ENCODE results near the gene ST3GAL4.

The ST3GAL4 gene

DNA sequence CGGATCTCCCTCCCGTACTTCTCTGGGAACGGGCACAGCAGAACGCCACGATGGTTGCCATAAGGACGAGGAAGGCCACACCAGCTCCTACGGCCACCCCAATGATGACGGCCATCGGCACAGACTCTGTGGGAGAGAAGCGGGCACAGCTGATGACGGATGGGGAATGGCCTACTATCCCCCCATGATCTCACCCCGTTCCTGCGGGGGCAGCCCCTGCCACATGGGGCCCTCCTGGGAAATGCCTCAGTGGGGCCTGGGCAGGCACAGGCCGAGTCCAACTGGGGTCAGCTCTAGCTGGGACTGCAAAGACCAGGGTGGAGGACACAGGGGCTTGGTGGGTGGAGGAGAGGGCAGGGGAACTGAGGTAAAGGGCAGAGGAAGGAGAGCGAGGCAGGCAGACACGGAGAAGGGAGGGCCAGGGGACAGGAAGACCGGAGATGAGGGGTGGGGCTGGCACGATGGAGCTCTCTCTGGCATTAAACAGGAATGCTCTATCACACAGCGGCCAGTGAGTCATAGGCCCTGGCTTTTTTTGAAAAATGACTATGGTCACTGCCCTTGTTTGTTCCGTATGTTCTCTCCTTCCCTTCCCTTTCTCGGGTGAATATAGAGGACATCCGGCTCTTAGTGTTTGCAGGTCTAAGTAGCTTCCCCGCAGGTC, 76.0 kb downstream of the ST3GAL4 start:
- DNase-seq, result no peak

DNA sequence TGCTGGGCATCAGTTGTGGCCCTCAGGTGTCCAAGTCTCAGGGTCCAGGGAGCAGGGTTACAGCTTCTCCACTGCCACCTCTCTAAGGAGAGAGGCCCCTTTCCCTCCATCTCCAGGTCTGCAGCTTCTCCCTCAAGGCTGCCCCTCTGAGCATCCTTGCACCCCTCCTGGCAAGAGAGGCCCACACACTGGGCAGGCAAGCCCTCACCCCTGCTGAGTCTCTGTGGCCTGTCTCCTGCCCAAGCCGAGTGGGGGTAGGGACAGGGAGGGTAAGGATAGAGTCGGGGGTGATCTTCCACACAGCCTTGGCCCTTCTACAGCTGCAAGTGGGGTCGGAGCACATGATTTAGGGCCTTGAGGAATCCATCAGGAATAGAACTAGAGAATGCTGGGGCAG, 76.6 kb downstream of the ST3GAL4 start:
- no peak for DNase-seq

- no peak for DNase-seq
Measured at GRCh38 chr11:126432525-126432924, 77.0 kb downstream of the ST3GAL4 start.

- no peak for DNase-seq
Measured at GRCh38 chr11:126433244-126433846, 77.9 kb downstream of the ST3GAL4 start.

DNA sequence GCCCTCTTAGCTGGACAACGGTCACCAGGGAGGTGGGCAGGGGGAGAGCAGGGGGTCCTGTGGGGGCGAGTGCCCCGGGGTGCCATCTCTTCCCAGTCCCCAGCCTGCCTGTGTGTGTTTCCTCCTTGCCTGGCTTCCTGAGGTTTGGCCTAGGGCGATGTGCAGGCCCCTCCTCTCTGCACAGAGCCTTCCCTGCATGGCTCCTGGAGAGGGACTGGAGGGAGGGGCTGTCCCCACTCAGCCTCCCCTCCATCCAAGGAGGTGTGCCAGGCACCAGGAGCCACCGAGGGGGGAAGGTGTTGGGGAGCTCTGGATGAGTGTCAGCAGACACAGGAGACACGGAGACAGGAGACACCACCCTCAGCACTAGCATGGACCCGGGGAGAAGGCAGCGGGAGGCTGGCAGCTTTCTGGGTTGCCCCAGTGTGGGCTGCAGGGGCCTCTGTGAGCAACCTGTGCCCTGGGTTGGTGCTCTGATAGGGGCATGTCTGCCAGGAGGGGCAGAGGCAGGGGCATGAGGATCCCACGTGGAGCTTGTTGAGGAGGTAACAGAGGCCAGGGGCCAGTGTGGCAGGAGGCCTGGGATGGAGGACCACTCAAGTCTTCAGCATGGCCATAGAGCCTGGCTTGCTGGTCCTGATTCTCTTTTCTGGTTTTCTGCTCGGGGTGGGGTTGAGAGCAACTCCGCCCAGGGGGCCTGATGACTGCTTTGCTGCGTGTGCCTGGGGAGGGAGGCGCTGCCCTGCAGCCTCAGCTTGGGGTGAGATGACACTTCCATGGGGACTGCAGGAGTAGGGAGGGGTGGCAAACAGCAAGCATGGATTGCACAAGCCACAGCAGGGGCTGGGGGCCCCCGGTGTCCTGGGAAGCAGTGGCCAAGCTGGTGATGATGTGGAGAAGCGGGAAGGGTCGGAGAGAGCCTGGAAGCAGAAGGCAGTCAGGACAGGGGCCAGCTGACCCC, 78.8 kb downstream of the ST3GAL4 start:
- DNase-seq, result no peak

- DNase-seq, result no peak
Measured at GRCh38 chr11:126434950-126435335, 79.5 kb downstream of the ST3GAL4 start.

DNA sequence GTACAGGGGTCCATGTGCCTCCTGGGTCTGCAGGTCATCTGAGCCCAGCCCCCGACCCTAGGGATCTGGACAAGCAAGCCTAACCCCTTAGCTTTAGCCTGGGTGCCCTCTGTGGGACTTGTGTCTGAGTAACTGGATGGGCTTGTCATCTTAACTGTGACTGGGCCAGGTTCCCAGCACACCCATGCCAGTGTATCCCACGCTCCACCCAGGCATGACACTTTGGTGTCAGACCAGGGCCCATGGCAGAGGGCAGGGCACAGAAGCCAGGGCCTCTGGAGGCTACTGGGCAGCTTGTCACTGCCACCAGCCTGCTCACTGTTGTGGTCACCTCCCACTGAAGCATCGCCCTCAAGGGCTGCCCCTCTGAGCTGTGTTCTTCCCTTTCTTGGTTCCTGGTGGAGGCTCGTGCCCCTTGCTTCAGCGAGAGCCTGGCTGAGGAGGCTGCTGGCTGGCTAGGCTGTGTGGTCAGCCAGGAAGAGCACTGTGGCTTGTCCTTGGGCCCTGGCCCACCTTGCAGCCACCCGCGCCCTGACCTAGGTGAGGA, 80.8 kb downstream of the ST3GAL4 start:
- no peak for DNase-seq

GRCh38 chr11:126437731-126438130, 82.2 kb downstream of the ST3GAL4 start:
- no peak for DNase-seq

DNA sequence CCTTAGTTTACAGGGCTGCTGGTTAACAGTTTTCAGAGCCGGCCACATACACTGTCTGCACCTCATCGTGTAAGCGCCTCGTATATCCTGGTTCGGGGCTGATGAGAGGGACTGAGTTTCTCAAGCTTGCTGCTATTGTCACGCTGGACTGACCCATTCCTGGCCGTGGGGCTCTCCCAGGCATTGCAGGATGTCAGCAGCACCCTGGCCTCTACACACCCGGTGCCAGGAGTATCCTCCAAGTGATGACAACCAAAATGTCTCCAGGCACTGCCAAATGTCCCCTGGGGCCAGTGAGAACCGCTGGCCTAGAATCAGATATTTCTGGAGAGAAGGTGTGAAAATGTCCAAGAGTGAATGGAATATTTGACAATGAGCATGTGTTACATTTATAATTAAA, 82.8 kb downstream of the ST3GAL4 start:
- DNase-seq, result no peak

DNA sequence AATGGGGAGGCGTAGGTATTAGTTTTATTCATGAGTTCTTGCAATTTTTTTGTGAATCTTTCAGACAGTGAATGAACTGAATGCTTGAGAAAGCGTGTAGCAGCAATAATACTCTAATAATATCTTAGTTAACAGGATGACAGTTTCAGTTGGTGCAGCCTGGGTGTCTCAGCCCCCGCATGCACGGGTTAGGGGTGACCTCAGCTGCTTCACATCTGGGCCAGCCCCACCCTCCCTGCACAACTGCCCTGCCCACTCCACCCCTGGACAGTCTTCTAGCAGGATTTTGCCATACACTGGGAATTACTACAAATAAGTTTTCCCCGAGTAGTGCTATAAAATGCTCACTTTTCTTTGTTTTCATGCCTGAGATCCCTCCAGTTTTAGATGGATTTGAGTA, 83.2 kb downstream of the ST3GAL4 start:
- DNase-seq, result no peak

GRCh38 chr11:126440276-126440675, 84.8 kb downstream of the ST3GAL4 start:
- DNase-seq, result no peak

DNA sequence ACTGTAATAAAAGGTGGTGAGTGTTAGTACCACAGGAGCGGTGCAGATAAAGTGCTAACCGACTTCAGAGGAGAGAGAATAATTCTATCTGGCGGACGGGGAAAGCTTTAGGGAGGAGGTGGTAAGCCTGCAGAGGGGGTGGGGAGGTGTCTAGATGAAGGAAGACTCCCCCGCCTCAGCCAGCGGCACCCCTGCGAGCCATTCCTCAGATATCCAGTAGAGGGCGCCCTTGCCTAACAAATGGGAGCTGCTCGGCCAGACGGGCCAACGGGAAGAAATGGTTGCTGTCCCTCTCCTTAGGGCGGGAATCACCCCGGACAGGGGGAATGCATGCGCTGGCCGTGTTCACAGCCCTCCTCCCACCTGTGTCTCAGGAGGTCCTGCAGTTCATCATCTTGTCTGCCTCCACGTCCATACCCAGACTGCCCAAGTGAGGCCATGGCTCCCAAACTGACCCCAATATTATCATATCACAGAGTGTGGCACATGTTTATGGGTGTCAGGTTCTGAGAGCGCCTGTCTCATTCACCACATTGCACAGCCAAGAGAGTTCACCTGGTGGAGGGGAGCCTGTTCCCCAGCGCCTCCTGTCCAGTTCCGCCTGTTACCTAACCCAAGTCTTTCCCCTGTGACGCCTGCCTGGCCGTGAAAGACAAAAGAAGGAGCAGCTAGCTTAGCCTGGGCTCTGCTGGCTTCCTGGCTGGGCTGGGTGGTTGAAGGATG, 85.5 kb downstream of the ST3GAL4 start:
- DNase-seq, result no peak

DNA sequence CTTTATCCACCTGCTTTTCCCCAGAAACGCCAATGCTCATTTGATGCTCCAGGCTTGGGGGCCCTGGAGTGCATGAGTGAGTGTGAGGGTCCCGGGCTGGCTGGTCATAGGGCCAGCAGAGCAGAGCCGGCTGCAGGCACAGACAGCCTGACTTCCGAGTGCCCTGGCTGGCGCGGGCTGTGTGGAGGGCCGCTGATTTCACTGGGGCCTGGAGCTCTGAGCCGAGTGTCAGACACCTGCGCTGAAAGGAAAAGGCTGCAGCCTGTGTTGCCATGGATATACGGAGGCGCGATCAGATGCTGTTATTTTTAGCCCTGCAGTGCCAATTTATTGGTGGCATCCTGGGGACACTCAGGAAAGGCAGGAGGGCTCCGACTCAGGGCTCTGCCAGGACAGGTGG, 87.6 kb downstream of the ST3GAL4 start:
- DNase-seq, result no peak

GRCh38 chr11:126444072-126444471, 88.6 kb downstream of the ST3GAL4 start:
- no peak for DNase-seq

GRCh38 chr11:126446581-126446980, 91.1 kb downstream of the ST3GAL4 start:
- DNase-seq, result no peak

GRCh38 chr11:126450198-126450597, 94.7 kb downstream of the ST3GAL4 start:
- no peak for DNase-seq

DNA sequence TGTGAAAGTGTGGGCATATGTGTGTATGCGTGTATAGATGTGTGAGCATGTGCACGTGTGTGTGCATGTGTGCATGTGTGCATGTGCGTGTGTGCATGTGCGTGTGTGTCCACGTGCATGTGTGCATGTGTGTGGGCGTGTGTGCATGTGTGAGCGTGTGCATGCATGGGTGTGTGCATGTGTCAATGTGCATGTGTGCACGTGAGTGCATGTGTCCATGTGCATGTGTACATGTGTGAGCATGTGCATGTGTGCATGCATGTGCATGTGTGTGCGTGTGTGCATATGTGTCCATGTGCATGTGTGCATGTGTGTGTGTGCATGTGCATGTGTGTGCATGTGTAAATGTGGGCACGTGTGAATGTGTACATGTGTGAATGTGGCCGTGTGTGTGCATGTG, 95.3 kb downstream of the ST3GAL4 start:
- DNase-seq, result no peak

GRCh38 chr11:126451211-126451802, 95.8 kb downstream of the ST3GAL4 start:
- DNase-seq, result no peak

GRCh38 chr11:126452241-126453101, 97.0 kb downstream of the ST3GAL4 start:
- DNase-seq, result no peak

DNA sequence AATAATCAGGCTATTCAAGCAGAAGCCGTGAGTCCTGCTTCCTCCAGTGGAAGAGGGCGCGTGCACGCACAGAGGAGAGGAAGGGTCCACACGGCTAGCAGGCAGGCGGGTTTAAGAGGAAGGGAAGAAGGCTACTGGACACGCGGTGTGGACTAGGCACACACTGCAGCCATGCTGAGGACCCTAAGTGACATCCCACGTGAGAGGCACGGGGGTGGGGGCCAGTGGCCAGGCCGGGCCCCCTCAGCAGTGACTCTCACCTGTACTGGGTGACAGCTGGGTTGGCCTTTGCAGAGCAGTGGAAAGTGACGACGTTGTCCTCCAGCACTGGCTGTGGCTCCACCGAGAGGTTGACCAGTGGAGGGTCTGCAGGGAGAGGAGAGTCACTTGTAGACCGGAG, 100.6 kb downstream of the ST3GAL4 start:
- no peak for DNase-seq

DNA sequence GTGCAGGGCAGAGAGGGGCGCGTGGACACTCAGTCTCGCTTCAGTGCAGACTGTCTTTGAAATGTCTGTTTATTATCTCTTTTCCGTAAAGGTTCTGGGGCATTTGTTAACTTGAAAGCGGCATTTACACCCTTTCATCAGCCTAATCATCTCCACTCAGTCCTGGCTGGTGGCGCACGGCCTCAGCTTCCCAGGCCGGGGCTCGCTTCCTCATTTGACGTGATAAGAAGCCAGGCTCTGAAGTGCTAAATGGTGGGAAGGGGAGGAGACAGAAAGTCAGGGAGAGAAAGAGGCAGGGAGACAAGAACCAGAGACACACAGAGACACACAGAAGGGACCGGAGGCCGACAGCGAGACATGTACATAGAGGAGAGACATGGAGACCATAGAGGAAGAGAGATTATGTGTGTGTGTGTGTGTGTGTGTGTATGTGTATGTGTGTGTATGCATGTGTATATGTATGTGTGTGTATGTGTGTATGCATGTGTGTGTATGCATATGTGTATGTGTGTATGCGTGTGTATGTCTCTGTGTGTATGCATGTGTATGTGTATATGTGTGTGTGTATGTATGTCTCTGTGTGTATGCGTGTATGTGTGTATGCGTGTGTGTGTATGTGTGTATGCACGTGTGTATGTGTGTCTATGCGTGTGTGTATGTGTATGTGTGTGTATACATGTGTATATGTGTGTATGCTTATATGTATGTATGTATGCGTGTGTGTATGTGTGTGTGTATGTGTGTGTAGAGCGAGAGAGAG, 101.5 kb downstream of the ST3GAL4 start:
- DNase-seq, result no peak

Data from activated gamma-delta T cell (primary cell).